ENCODE results near the gene ZNF32. TPM values are rescaled to one million over a fixed set of nuclear protein-coding genes. Genes with fewer than 3 reads are reported as not detected.

The ZNF32 gene
- total RNA-seq, 1 experiment from 2014 or later, result 14.6 TPM

DNA sequence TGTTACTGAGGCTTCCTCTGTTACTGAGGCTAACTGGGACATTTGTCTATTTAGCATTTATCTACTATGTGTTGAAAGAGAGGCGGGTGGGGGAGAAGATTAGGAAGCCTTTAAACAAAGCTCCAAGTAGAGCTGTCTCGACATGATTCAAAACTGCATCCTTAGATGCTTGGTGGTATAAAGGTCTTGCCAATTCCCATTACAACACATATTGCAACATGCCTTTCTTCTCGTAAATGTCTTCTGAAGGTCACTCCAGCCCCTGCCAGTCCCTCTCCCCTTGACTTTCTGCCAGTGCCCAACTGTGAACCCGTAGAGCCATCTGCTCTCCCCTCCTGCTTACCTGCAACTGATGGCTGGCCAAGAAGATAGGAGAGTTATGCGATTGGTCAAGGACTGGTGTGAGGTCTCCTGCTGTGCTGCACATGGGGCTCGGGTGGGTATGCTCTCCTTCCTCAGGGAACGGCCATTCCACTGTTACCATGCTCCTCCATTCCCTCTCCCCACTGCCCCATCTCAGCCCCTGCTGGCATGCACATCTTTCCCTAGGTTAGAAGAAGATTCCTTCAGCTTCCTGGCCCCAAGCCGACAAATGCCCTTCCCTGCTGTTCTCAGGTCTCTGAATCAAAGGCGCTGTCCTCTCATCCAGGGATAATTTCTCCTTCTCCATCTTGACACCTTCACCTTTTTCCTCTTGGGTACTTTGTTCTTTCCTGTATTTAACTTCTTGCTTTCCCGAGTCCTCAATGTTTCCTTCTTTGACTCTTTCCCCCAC, 43.6 kb upstream of the ZNF32 start:
- H3K79me1 ChIP-seq (ENCODE audit: insufficient read depth, low read depth, low read length, poor library complexity, severe bottlenecking), result no peaks in the 10 kb centered on the region
- no peak overlapping the region for H2BK5ac ChIP-seq (ENCODE audit: insufficient read length, low read length)
- no peak overlapping the region for H2AFZ ChIP-seq (ENCODE audit: low read length)
- no peak overlapping the region for H3K4ac ChIP-seq (ENCODE audit: low read depth, low read length)
- TF ChIP-seq, protein P1, sequence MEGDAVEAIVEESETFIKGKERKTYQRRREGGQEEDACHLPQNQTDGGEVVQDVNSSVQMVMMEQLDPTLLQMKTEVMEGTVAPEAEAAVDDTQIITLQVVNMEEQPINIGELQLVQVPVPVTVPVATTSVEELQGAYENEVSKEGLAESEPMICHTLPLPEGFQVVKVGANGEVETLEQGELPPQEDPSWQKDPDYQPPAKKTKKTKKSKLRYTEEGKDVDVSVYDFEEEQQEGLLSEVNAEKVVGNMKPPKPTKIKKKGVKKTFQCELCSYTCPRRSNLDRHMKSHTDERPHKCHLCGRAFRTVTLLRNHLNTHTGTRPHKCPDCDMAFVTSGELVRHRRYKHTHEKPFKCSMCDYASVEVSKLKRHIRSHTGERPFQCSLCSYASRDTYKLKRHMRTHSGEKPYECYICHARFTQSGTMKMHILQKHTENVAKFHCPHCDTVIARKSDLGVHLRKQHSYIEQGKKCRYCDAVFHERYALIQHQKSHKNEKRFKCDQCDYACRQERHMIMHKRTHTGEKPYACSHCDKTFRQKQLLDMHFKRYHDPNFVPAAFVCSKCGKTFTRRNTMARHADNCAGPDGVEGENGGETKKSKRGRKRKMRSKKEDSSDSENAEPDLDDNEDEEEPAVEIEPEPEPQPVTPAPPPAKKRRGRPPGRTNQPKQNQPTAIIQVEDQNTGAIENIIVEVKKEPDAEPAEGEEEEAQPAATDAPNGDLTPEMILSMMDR (conservative IDR thresholded peaks at IDR 0.05), result no peak
- H4K20me1 ChIP-seq (ENCODE audit: control insufficient read depth, insufficient read depth, insufficient read length), result no peaks in the 10 kb centered on the region
- no peak overlapping the region for H3K27ac ChIP-seq (ENCODE audit: insufficient read length, low read depth, low read length)
- no peak overlapping the region for H3T11ph ChIP-seq (ENCODE audit: low read length)
- H3K4me1 ChIP-seq (ENCODE audit: insufficient read depth, low read length), result no peaks in the 10 kb centered on the region
- no peak for DNase-seq
- H3K27me3 ChIP-seq (ENCODE audit: insufficient read depth, low read length), result peaks cover 7% of the 10 kb centered on the region; the same call in 1 of the 2 replicates
- Mint-ChIP-seq H3K9me3 (no peaks in the 10 kb centered on the region), H3K36me3 (ENCODE audit: insufficient read depth in 1 of 3, low read depth in 3 of 3) (no peaks in the 10 kb centered on the region), H3K27me3 (ENCODE audit: low read depth) (peaks cover 68% of the 10 kb centered on the region), H3K27ac (no peak overlapping the region), H3K4me1 (peaks cover 3 to 5% of the 10 kb centered on the region in 2 experiments; a peak in 2 of 4 replicates), H3K4me3 (no peak overlapping the region)
- WGBS (ENCODE audit: extremely low coverage, insufficient read length, low lambda C conversion rate), result no CpG with 5 or more reads among the region's 10 CpGs
- H2BK120ac ChIP-seq (ENCODE audit: low read depth, low read length, poor library complexity, severe bottlenecking), result no peak overlapping the region
- no peaks in the 10 kb centered on the region for H3K9me3 ChIP-seq (ENCODE audit: control insufficient read depth, low read depth, low read length)
- no peak overlapping the region for H2BK12ac ChIP-seq (ENCODE audit: insufficient read length, low read depth, low read length)
- H3K23me2 ChIP-seq (ENCODE audit: insufficient read length, low read depth, low read length, poor library complexity, severe bottlenecking), result peaks cover 5% of the 10 kb centered on the region
- no peak overlapping the region for H3K56ac ChIP-seq (ENCODE audit: insufficient read length, low read depth, low read length)
- no peak overlapping the region for H2AK5ac ChIP-seq (ENCODE audit: insufficient read length, low read length)
- no peak overlapping the region for H2BK20ac ChIP-seq (ENCODE audit: low read depth, low read length, poor library complexity, severe bottlenecking)
- no peak overlapping the region for H4K8ac ChIP-seq (replicated peaks; ENCODE audit: insufficient read length, low read depth, low read length)
- H3K23ac ChIP-seq (ENCODE audit: insufficient read length, low read depth, low read length), result no peak overlapping the region
- H3K18ac ChIP-seq (ENCODE audit: insufficient read length, low read depth, low read length), result no peak overlapping the region
- H4K5ac ChIP-seq (ENCODE audit: insufficient read length, low read depth, low read length), result no peak overlapping the region
- H3K9ac ChIP-seq (ENCODE audit: extremely low read depth, insufficient read length, low read length), result no peak overlapping the region
- H3K14ac ChIP-seq (ENCODE audit: insufficient read depth, low read length), result no peak overlapping the region
- no peak overlapping the region for H2BK15ac ChIP-seq (ENCODE audit: low read depth, low read length)
- H3K4me2 ChIP-seq (ENCODE audit: insufficient read depth, insufficient read length, low read length), result no peak overlapping the region
- H4K91ac ChIP-seq (ENCODE audit: insufficient read length, low read depth, low read length), result no peak overlapping the region
- H3K79me2 ChIP-seq (ENCODE audit: insufficient read depth, low read length), result no peaks in the 10 kb centered on the region

Measured in H9 (cell line).